HL-60 (cell line): ENCODE results near the gene NKPD1.

Source experiments
- DNase-seq, 2 experiments: peaks; one replicate each; pipeline ENCODE4 v3.0.0-alpha.2; 2010 to 2020; ENCODE audit warnings: low read depth in 1 of 2, low spot score in 1 of 2
- H3K27ac ChIP-seq: fragments of 250-450 bp; sonication (Bioruptor Pico); replicated peaks from 2 replicates; pipeline ENCODE4 v1.5.1; 2020; ENCODE audit warnings: mild to moderate bottlenecking, moderate library complexity
- H3K27me3 ChIP-seq: fragments of 250-450 bp; sonication (Bioruptor Pico); 2 replicates; pipeline ENCODE4 v1.5.1; 2021; ENCODE audit warnings: mild to moderate bottlenecking, moderate library complexity; ENCODE audit not compliant: insufficient read depth, poor library complexity, severe bottlenecking
- H3K4me3 ChIP-seq: replicated peaks from 2 replicates; pipeline ENCODE4 v1.5.1; 2011; ENCODE audit warnings: mild to moderate bottlenecking, control low read depth, low read length; ENCODE audit not compliant: insufficient read depth
- GABPA ChIP-seq: IDR thresholded peaks from 2 replicates; pipeline ENCODE4 v1.6.1; 2012; ENCODE audit warnings: low read depth
- POLR2AphosphoS5 ChIP-seq: IDR thresholded peaks from 2 replicates; pipeline ENCODE4 v1.6.1; 2012; ENCODE audit warnings: low read depth
- SPI1 ChIP-seq: IDR thresholded peaks from 2 replicates; pipeline ENCODE4 v1.6.1; 2012; ENCODE audit warnings: low read depth, mild to moderate bottlenecking, borderline replicate concordance
- TF ChIP-seq, protein P1 (sequence below): IDR thresholded peaks from 2 replicates; pipeline ENCODE4 v1.6.1; 2012; ENCODE audit warnings: low read depth; ENCODE audit not compliant: insufficient replicate concordance
- TF ChIP-seq, protein P2 (sequence below): IDR thresholded peaks from one replicate; pipeline ENCODE4 v1.5.1; 2011; ENCODE audit warnings: low read length, control low read depth, inconsistent platforms; ENCODE audit not compliant: insufficient read depth

NKPD1 gene

GRCh38 chr19:45144431-45145269, 16.1 kb downstream of the NKPD1 start:
- H3K4me3 ChIP-seq = no peak overlapping the region
- H3K27me3 ChIP-seq = no peaks in the 10 kb centered on the region
- TF ChIP-seq SPI1 = no peak
- TF ChIP-seq, protein P1, sequence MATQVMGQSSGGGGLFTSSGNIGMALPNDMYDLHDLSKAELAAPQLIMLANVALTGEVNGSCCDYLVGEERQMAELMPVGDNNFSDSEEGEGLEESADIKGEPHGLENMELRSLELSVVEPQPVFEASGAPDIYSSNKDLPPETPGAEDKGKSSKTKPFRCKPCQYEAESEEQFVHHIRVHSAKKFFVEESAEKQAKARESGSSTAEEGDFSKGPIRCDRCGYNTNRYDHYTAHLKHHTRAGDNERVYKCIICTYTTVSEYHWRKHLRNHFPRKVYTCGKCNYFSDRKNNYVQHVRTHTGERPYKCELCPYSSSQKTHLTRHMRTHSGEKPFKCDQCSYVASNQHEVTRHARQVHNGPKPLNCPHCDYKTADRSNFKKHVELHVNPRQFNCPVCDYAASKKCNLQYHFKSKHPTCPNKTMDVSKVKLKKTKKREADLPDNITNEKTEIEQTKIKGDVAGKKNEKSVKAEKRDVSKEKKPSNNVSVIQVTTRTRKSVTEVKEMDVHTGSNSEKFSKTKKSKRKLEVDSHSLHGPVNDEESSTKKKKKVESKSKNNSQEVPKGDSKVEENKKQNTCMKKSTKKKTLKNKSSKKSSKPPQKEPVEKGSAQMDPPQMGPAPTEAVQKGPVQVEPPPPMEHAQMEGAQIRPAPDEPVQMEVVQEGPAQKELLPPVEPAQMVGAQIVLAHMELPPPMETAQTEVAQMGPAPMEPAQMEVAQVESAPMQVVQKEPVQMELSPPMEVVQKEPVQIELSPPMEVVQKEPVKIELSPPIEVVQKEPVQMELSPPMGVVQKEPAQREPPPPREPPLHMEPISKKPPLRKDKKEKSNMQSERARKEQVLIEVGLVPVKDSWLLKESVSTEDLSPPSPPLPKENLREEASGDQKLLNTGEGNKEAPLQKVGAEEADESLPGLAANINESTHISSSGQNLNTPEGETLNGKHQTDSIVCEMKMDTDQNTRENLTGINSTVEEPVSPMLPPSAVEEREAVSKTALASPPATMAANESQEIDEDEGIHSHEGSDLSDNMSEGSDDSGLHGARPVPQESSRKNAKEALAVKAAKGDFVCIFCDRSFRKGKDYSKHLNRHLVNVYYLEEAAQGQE = no peak
- TF ChIP-seq, protein P2, sequence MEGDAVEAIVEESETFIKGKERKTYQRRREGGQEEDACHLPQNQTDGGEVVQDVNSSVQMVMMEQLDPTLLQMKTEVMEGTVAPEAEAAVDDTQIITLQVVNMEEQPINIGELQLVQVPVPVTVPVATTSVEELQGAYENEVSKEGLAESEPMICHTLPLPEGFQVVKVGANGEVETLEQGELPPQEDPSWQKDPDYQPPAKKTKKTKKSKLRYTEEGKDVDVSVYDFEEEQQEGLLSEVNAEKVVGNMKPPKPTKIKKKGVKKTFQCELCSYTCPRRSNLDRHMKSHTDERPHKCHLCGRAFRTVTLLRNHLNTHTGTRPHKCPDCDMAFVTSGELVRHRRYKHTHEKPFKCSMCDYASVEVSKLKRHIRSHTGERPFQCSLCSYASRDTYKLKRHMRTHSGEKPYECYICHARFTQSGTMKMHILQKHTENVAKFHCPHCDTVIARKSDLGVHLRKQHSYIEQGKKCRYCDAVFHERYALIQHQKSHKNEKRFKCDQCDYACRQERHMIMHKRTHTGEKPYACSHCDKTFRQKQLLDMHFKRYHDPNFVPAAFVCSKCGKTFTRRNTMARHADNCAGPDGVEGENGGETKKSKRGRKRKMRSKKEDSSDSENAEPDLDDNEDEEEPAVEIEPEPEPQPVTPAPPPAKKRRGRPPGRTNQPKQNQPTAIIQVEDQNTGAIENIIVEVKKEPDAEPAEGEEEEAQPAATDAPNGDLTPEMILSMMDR = no peak
- TF ChIP-seq GABPA = no peak
- H3K27ac ChIP-seq = no peak overlapping the region
- no peak for DNase-seq

DNA sequence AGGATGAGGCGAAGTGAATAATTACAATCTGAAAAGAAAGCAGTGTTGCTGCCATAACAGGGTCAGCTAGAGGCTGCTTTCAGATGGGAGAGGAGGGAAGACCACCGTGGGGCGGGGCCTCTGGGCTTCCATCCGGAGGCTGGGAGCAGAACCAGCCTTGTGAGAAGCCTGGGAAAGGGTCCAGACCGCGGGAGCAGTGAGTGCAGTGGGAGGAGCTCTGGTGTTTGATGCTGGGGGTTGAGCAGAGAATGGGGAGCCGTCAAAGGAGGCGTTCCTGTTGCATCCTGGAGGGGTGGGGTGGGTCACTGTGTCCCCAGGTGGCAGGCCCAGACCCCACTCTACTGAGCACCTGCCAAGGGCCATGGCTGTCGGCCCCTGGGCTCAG, 18.1 kb downstream of the NKPD1 start:
- Histone ChIP-seq H3K27me3 (no peaks in the 10 kb centered on the region), H3K4me3 (no peak overlapping the region), H3K27ac (no peak overlapping the region)
- TF ChIP-seq SPI1 = no peak
- TF ChIP-seq, protein P2 = no peak
- TF ChIP-seq, protein P1 = no peak
- TF ChIP-seq POLR2AphosphoS5 = no peak
- no peak for TF ChIP-seq GABPA
- DNase-seq = no peak

GRCh38 chr19:45142016-45142725, 18.6 kb downstream of the NKPD1 start:
- no peak for DNase-seq
- Histone ChIP-seq H3K27me3 (no peaks in the 10 kb centered on the region), H3K27ac (no peak overlapping the region), H3K4me3 (no peak overlapping the region)
- TF ChIP-seq, protein P1 = no peak
- TF ChIP-seq, protein P2 = no peak
- TF ChIP-seq POLR2AphosphoS5 = no peak
